Endothelial cell of umbilical vein (primary cell): ENCODE data around the gene WDR27. TPM values are rescaled to one million over a fixed set of nuclear protein-coding genes. Genes with fewer than 3 reads are reported as not detected.

Experiments
- BruUV-seq: library from RNA; stranded (reverse); fragments of 400-500 nt; replicated peaks from 2 replicates; lab custom pipeline; 2021; lab: Mats Ljungman, UMichigan
- CTCF ChIA-PET: fragments of 300-600, 350-600 bp; sonication (Branson Sonifier 250); formaldehyde crosslinking; loops from one replicate; lab custom pipeline; 2021; ENCODE audit warnings: antibody characterized with exemption, inconsistent platforms; lab: Charles Lee
- POLR2A ChIA-PET: fragments of 300-600, 350-600 bp; sonication (Branson Sonifier 250); formaldehyde crosslinking; loops from one replicate; lab custom pipeline; 2021; ENCODE audit warnings: antibody characterized with exemption, inconsistent platforms; lab: Charles Lee
- DNase-seq: peaks from one replicate; pipeline ENCODE4 v3.0.0-alpha.2; 2011; ENCODE audit warnings: low read depth, low spot score
- FAIRE-seq: peaks from 2 replicates; lab custom pipeline; 2011; peaks lifted over from hg19 to GRCh38; lab: Jason Lieb, UNC
- H2AFZ ChIP-seq: 2 replicates; pipeline ENCODE4 v1.6.0; 2012; ENCODE audit warnings: low read depth, low read length, control low read depth, inconsistent platforms
- H3K27ac ChIP-seq: 2 replicates; pipeline ENCODE4 v1.5.1; 2011; ENCODE audit warnings: low read depth, mild to moderate bottlenecking, control low read depth, low read length, moderate library complexity; ENCODE audit not compliant: insufficient read depth
- H3K27me3 ChIP-seq, 2 experiments: 2 replicates each; pipeline versions ENCODE4 v1.6.0 to v1.6.1; 2011; ENCODE audit warnings: low read length in 2 of 2, mixed read lengths in 1 of 2; ENCODE audit not compliant: control insufficient read depth in 2 of 2, insufficient read depth in 2 of 2
- H3K36me3 ChIP-seq, 2 experiments: 2 replicates in 1 of 2; 3 replicates in 1 of 2; pipeline ENCODE4 v1.5.1; 2011; ENCODE audit warnings: low read length in 2 of 2, mild to moderate bottlenecking in 1 of 2, moderate library complexity in 1 of 2; ENCODE audit not compliant: control insufficient read depth in 2 of 2, insufficient read depth in 2 of 2; ENCODE audit errors: extremely low read depth in 1 of 2
- H3K4me1 ChIP-seq: 3 replicates; pipeline ENCODE4 v1.5.1; 2011; ENCODE audit warnings: mild to moderate bottlenecking, low read length; ENCODE audit not compliant: control insufficient read depth, insufficient read depth; ENCODE audit errors: extremely low read depth
- H3K4me2 ChIP-seq: 2 replicates; pipeline ENCODE4 v1.6.1; 2011; ENCODE audit warnings: low read length, control low read depth, mixed read lengths; ENCODE audit not compliant: insufficient read depth
- H3K4me3 ChIP-seq, 3 experiments: fragments of 200-600 bp in 1 of 3; sonication (generic), shearing (Covaris generic) in 1 of 3; replicated peaks in 1 of 3; 2 replicates each; pipeline ENCODE4 v1.5.1; 2011 to 2016; ENCODE audit warnings: control low read depth in 3 of 3, low read length in 3 of 3, mild to moderate bottlenecking in 2 of 3, inconsistent platforms in 1 of 3, low read depth in 1 of 3, moderate library complexity in 1 of 3; ENCODE audit not compliant: insufficient read depth in 1 of 3
- H3K79me2 ChIP-seq: 2 replicates; pipeline ENCODE4 v1.6.0; 2012; ENCODE audit warnings: low read length, inconsistent platforms; ENCODE audit not compliant: control insufficient read depth, insufficient read depth
- H3K9ac ChIP-seq: replicated peaks from 2 replicates; pipeline ENCODE3; 2011; ENCODE audit warnings: low read length, control low read depth; ENCODE audit not compliant: insufficient read depth; ENCODE audit errors: extremely low read depth
- H3K9me1 ChIP-seq: replicated peaks from 3 replicates; pipeline ENCODE4 v1.6.0; 2011; ENCODE audit warnings: mild to moderate bottlenecking, low read length; ENCODE audit not compliant: control insufficient read depth, insufficient read depth; ENCODE audit errors: extremely low read depth
- H3K9me3 ChIP-seq: replicated peaks from 2 replicates; pipeline ENCODE4 v1.5.1; 2012; ENCODE audit warnings: low read length, inconsistent platforms; ENCODE audit not compliant: control insufficient read depth, insufficient read depth
- H4K20me1 ChIP-seq: replicated peaks from 2 replicates; pipeline ENCODE3; 2011; ENCODE audit warnings: mild to moderate bottlenecking, low read length; ENCODE audit not compliant: control insufficient read depth, insufficient read depth; ENCODE audit errors: extremely low read depth
- EZH2 ChIP-seq: IDR thresholded peaks from 2 replicates; pipeline ENCODE4 v1.6.1; 2012; ENCODE audit warnings: borderline replicate concordance, low read depth, mild to moderate bottlenecking, moderate library complexity, low read length, inconsistent platforms; ENCODE audit not compliant: severe bottlenecking
- FOS ChIP-seq: IDR thresholded peaks from 2 replicates; pipeline ENCODE4 v1.6.1; 2011; ENCODE audit warnings: mild to moderate bottlenecking, low read length, moderate library complexity, borderline replicate concordance; ENCODE audit not compliant: insufficient read depth
- GATA2 ChIP-seq: IDR thresholded peaks from 2 replicates; pipeline ENCODE4 v1.7.0; 2011; ENCODE audit warnings: low read depth, mild to moderate bottlenecking, moderate library complexity, mixed read lengths, low read length; ENCODE audit not compliant: insufficient read length, insufficient read depth
- JUN ChIP-seq: IDR thresholded peaks from 2 replicates; pipeline ENCODE4 v1.6.1; 2011; ENCODE audit warnings: borderline replicate concordance, low read depth; ENCODE audit not compliant: insufficient read length, insufficient read depth
- MAX ChIP-seq: IDR thresholded peaks from 2 replicates; pipeline ENCODE4 v1.6.1; 2011; ENCODE audit not compliant: insufficient read depth, insufficient read length
- MYC ChIP-seq: IDR thresholded peaks from one replicate; pipeline ENCODE4 v1.6.1; 2011; ENCODE audit warnings: mild to moderate bottlenecking, low read depth, low read length
- POLR2A ChIP-seq: IDR thresholded peaks from 2 replicates; pipeline ENCODE4 v1.6.1; 2012; ENCODE audit warnings: low read depth, mild to moderate bottlenecking, control low read depth, low read length
- dilution Hi-C: fragments of 300-500 bp; cut with MboI; formaldehyde crosslinking; loops from one replicate; pipeline ENCODE4 v1.15.0; 2019; ENCODE audit warnings: low sequenced_read_pairs; ENCODE audit not compliant: extremely low pct_ligation_motif_present
- intact Hi-C: fragments of 100-400 bp; cut with micrococcal nuclease; formaldehyde crosslinking; loops from one replicate; pipeline ENCODE4 v1.10.0; 2022
- polyA plus RNA-seq, 4 experiments: library from polyadenylated mRNA; depleted of rRNA in 3 of 4; stranded (reverse) in 3 of 4; unstranded in 1 of 4; fragments of >200 nt; gene quantifications; 2 replicates each; pipeline versions ENCODE4 v1.2.1 to v1.2.3, GENCODE V29; 2011 to 2012; ENCODE audit warnings: missing spikeins in 1 of 4
- total RNA-seq: library from RNA; stranded (reverse); gene quantifications from 2 replicates; pipeline ENCODE4 v1.2.3, GENCODE V29; 2021

Gene WDR27
- total and polyA plus RNA-seq, 2 donors (not counting 3 experiments of a cell fraction or from before 2014, with no cell fraction given), result 60.1 to 69.7 TPM

DNA sequence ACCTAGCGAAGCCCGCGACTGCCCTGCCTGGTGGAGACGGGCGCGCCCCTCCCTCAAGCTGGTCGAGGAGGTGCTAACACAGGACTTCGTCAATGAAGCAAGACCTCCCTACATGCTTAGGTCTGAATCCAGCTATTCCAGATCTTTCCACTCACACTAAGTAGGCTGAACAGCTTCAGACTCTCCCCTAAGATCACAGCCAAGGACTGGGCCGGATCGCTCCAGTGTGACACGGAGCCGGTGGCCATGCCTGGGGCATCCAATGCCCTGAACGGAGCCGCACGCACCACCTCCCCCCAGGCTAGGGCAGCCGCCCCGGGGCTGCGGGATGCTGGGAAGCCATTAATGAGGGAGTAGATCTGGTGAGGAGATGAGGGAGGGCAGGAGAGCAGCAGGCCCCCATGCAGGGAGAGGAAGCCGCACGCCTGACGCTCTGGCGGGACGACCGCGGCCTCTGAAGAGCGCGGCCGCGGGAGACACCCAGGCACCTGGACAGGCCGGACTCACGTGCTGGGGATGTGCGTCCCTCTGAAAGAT, 200.0 kb downstream of the WDR27 start:
- DNase-seq (no peak), FAIRE-seq (no peak)
- no peak overlapping the region for H2AFZ ChIP-seq
- ChIA-PET POLR2A (no interaction called here), CTCF (no interaction called here)
- no peaks in the 10 kb centered on the region for H3K36me3 ChIP-seq
- no peaks in the 10 kb centered on the region for H3K9me3 ChIP-seq
- no TSS peak for BruUV-seq
- H3K4me3 ChIP-seq, result no peak overlapping the region
- TF ChIP-seq FOS, result no peak
- no peak for TF ChIP-seq JUN
- TF ChIP-seq EZH2, result no peak
- H3K9ac ChIP-seq, result no peak overlapping the region
- no peak overlapping the region for H3K27ac ChIP-seq
- H3K79me2 ChIP-seq, result no peaks in the 10 kb centered on the region
- no peaks in the 10 kb centered on the region for H3K27me3 ChIP-seq
- dilution Hi-C loops (no loop called here), intact Hi-C loops (no loop called here)
- no peaks in the 10 kb centered on the region for H3K9me1 ChIP-seq
- H3K4me1 ChIP-seq, result no peaks in the 10 kb centered on the region
- no peaks in the 10 kb centered on the region for H4K20me1 ChIP-seq
- no peak overlapping the region for H3K4me2 ChIP-seq

DNA sequence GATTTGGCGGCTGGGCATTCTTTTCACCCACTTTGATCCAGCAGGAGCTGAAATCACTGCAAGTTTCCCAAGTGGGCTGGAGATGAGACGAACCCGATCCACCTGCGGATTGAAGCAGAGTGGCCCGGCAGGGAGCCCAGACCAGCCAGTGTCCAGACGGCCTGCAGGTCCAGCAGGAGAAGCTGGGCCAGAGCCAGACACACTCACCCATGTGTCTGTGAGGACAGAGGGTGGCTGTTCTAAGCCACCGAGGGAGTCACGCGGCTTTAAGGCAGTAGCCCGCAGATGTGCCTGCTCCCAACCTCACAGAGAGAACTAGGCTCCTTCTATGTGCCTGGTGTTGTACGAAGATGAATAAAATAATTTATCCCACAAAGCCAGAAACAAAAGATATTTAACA, 200.7 kb downstream of the WDR27 start:
- Histone ChIP-seq H2AFZ (no peak overlapping the region), H3K4me2 (no peak overlapping the region), H3K4me1 (no peaks in the 10 kb centered on the region), H3K9me3 (no peaks in the 10 kb centered on the region), H3K27me3 (no peaks in the 10 kb centered on the region), H3K36me3 (no peaks in the 10 kb centered on the region), H4K20me1 (no peaks in the 10 kb centered on the region), H3K27ac (no peak overlapping the region), H3K4me3 (no peak overlapping the region), H3K79me2 (no peaks in the 10 kb centered on the region), H3K9me1 (no peaks in the 10 kb centered on the region), H3K9ac (no peak overlapping the region)
- dilution Hi-C loops (no loop called here), intact Hi-C loops (no loop called here)
- no peak for FAIRE-seq
- ChIA-PET CTCF (no interaction called here), POLR2A (no interaction called here)
- TF ChIP-seq MYC, result no peak
- TF ChIP-seq MAX, result no peak
- no peak for TF ChIP-seq EZH2
- TF ChIP-seq GATA2, result no peak
- TF ChIP-seq FOS, result no peak
- no peak for TF ChIP-seq POLR2A
- TF ChIP-seq JUN, result no peak
- no TSS peak for BruUV-seq
- DNase-seq, result no peak
